H1 (cell line): ENCODE measurements around the gene ZIC5. TPM values are rescaled to one million over a fixed set of nuclear protein-coding genes. Genes with fewer than 3 reads are reported as not detected.
A peak's percentile ranks its signal among the peaks of the same experiment; 100 is the strongest.

Experiments
- CTCF ChIA-PET: fragments of 300-600 bp; sonication (Branson Sonifier 250); formaldehyde crosslinking; loops from one replicate; lab custom pipeline; 2021; ENCODE audit not compliant: partially characterized antibody; lab: Charles Lee
- POLR2A ChIA-PET: fragments of 300-600 bp; sonication (Branson Sonifier 250); formaldehyde crosslinking; loops from one replicate; lab custom pipeline; 2021; ENCODE audit warnings: inconsistent platforms; ENCODE audit not compliant: partially characterized antibody; lab: Charles Lee
- DNase-seq, 2 experiments: peaks; one replicate each; pipeline versions ENCODE4 v3.0.0 to v3.0.0-alpha.2; 2010 to 2022; ENCODE audit warnings: low spot score in 2 of 2, low read depth in 1 of 2, mixed read lengths in 1 of 2
- FAIRE-seq: peaks from 2 replicates; lab custom pipeline; 2011; peaks lifted over from hg19 to GRCh38; lab: Jason Lieb, UNC
- H2AFZ ChIP-seq: 2 replicates; pipeline ENCODE4 v1.8.1; 2012; ENCODE audit warnings: low read length, inconsistent platforms
- H2AK5ac ChIP-seq: 2 replicates; pipeline ENCODE4 v1.6.1; 2013; ENCODE audit warnings: low read depth, low read length
- H2BK120ac ChIP-seq: replicated peaks from 2 replicates; pipeline ENCODE3; 2013; ENCODE audit warnings: low read depth, low read length, inconsistent platforms
- H2BK12ac ChIP-seq: 2 replicates; pipeline ENCODE4 v1.6.1; 2013; ENCODE audit warnings: low read depth, low read length
- H2BK15ac ChIP-seq: 2 replicates; pipeline ENCODE4 v1.6.1; 2013; ENCODE audit warnings: low read length
- H2BK20ac ChIP-seq: 2 replicates; pipeline ENCODE4 v1.6.1; 2013; ENCODE audit warnings: low read length
- H2BK5ac ChIP-seq: 2 replicates; pipeline ENCODE4 v1.6.1; 2013; ENCODE audit warnings: low read depth, low read length
- H3K14ac ChIP-seq: 2 replicates; pipeline ENCODE4 v1.6.1; 2013; ENCODE audit warnings: inconsistent platforms; ENCODE audit not compliant: insufficient read length
- H3K18ac ChIP-seq: 2 replicates; pipeline ENCODE4 v1.6.1; 2013; ENCODE audit warnings: low read length; ENCODE audit errors: extremely low read depth
- H3K23ac ChIP-seq: 2 replicates; pipeline ENCODE4 v1.6.1; 2013; ENCODE audit warnings: inconsistent platforms; ENCODE audit not compliant: insufficient read length
- H3K23me2 ChIP-seq: 2 replicates; pipeline ENCODE4 v1.6.1; 2013; ENCODE audit warnings: low read depth, low read length
- H3K27ac ChIP-seq: 2 replicates; pipeline ENCODE4 v1.6.1; 2011; ENCODE audit warnings: low read depth, low read length, inconsistent platforms
- H3K27me3 ChIP-seq, 4 experiments: replicated peaks in 1 of 4; 1 replicate in 1 of 4; 2 replicates in 3 of 4; pipeline versions ENCODE4 v1.6.1 to v1.8.1; 2011 to 2013; ENCODE audit warnings: low read length in 3 of 4, mild to moderate bottlenecking in 3 of 4, inconsistent platforms in 2 of 4, mixed read lengths in 2 of 4, moderate library complexity in 1 of 4; ENCODE audit not compliant: control insufficient read depth in 3 of 4, insufficient read depth in 3 of 4; ENCODE audit errors: extremely low read depth in 1 of 4
- H3K36me3 ChIP-seq, 4 experiments: 2 replicates each; pipeline versions ENCODE4 v1.6.1 to v1.8.1; 2011 to 2013; ENCODE audit warnings: mild to moderate bottlenecking in 4 of 4, low read length in 3 of 4, moderate library complexity in 2 of 4, control low read depth in 1 of 4, inconsistent platforms in 1 of 4; ENCODE audit not compliant: insufficient read depth in 4 of 4, control insufficient read depth in 2 of 4
- H3K4ac ChIP-seq: replicated peaks from 2 replicates; pipeline ENCODE3; 2013; ENCODE audit warnings: low read length, low read depth, mixed read lengths, inconsistent platforms; ENCODE audit not compliant: insufficient read length
- H3K4me1 ChIP-seq, 4 experiments: replicated peaks in 1 of 4; 1 replicate in 1 of 4; 2 replicates in 3 of 4; pipeline versions ENCODE4 v1.6.1 to v1.8.1; 2011 to 2013; ENCODE audit warnings: low read length in 3 of 4, inconsistent platforms in 2 of 4, mixed read lengths in 1 of 4; ENCODE audit not compliant: insufficient read depth in 4 of 4, control insufficient read depth in 3 of 4
- H3K4me2 ChIP-seq, 2 experiments: 2 replicates each; pipeline versions ENCODE4 v1.6.1 to v1.8.1; 2011 to 2013; ENCODE audit warnings: low read depth in 2 of 2, low read length in 2 of 2, control low read depth in 1 of 2, inconsistent platforms in 1 of 2, mild to moderate bottlenecking in 1 of 2; ENCODE audit not compliant: insufficient read depth in 1 of 2
- H3K4me3 ChIP-seq, 4 experiments: fragments of 200-600, 300-600 bp in 1 of 4; sonication (generic), shearing (Covaris generic), sonication (Bioruptor Twin) in 1 of 4; 2 replicates each; pipeline versions ENCODE4 v1.5.1 to v1.8.1; 2011 to 2016; ENCODE audit warnings: low read length in 4 of 4, low read depth in 3 of 4, control low read depth in 2 of 4, inconsistent platforms in 2 of 4, mild to moderate bottlenecking in 2 of 4, mixed read lengths in 1 of 4, moderate library complexity in 1 of 4; ENCODE audit not compliant: insufficient read depth in 2 of 4; ENCODE audit errors: extremely low read depth in 1 of 4
- H3K56ac ChIP-seq: replicated peaks from 2 replicates; pipeline ENCODE3; 2013; ENCODE audit warnings: low read depth, mild to moderate bottlenecking, mixed read lengths, low read length, inconsistent platforms; ENCODE audit not compliant: insufficient read length
- H3K79me1 ChIP-seq: 2 replicates; pipeline ENCODE4 v1.6.1; 2013; ENCODE audit warnings: low read depth, low read length, control low read depth
- H3K79me2 ChIP-seq, 2 experiments: 2 replicates each; pipeline versions ENCODE4 v1.6.1 to v1.8.1; 2012 to 2013; ENCODE audit warnings: low read length in 2 of 2, mild to moderate bottlenecking in 2 of 2, inconsistent platforms in 1 of 2; ENCODE audit not compliant: insufficient read depth in 2 of 2, control insufficient read depth in 1 of 2
- H3K9ac ChIP-seq, 4 experiments: replicated peaks in 1 of 4; 1 replicate in 1 of 4; 2 replicates in 3 of 4; pipeline versions ENCODE4 v1.6.1 to v1.8.1; 2011 to 2013; ENCODE audit warnings: low read depth in 3 of 4, low read length in 3 of 4, control low read depth in 2 of 4, mild to moderate bottlenecking in 2 of 4, moderate library complexity in 2 of 4, inconsistent platforms in 1 of 4; ENCODE audit errors: extremely low read depth in 1 of 4
- H3K9me3 ChIP-seq, 2 experiments: 2 replicates each; pipeline versions ENCODE4 v1.6.1 to v1.8.1; 2012 to 2013; ENCODE audit warnings: mild to moderate bottlenecking in 2 of 2, moderate library complexity in 2 of 2, control low read depth in 1 of 2, inconsistent platforms in 1 of 2, low read depth in 1 of 2, low read length in 1 of 2, mixed read lengths in 1 of 2; ENCODE audit not compliant: insufficient read depth in 2 of 2
- H4K20me1 ChIP-seq, 2 experiments: replicated peaks in 1 of 2; 2 replicates each; pipeline versions ENCODE3 to v1.8.1; 2011 to 2013; ENCODE audit warnings: inconsistent platforms in 2 of 2, low read length in 2 of 2, mild to moderate bottlenecking in 1 of 2; ENCODE audit not compliant: insufficient read depth in 2 of 2, control insufficient read depth in 1 of 2
- H4K5ac ChIP-seq: 2 replicates; pipeline ENCODE4 v1.6.1; 2013; ENCODE audit warnings: low read length, low read depth, mixed read lengths, inconsistent platforms; ENCODE audit not compliant: insufficient read length
- H4K8ac ChIP-seq: 2 replicates; pipeline ENCODE4 v1.8.0; 2013; ENCODE audit warnings: mild to moderate bottlenecking, moderate library complexity, low read length, inconsistent platforms; ENCODE audit not compliant: insufficient read depth; ENCODE audit errors: extremely low read depth
- H4K91ac ChIP-seq: replicated peaks from 2 replicates; pipeline ENCODE3; 2013; ENCODE audit warnings: low read length, mixed read lengths, inconsistent platforms; ENCODE audit not compliant: insufficient read length
- POLR2AphosphoS5 ChIP-seq: IDR thresholded peaks from 2 replicates; pipeline ENCODE4 v1.6.1; 2011; ENCODE audit warnings: low read depth, low read length
- RNF2 ChIP-seq: fragments of 200-900, 300-1000 bp; sonication (generic); IDR thresholded peaks from 2 replicates; pipeline ENCODE4 v1.7.1; 2016; ENCODE audit warnings: borderline replicate concordance, low read depth, mild to moderate bottlenecking, antibody characterized with exemption, low read length; ENCODE audit not compliant: poor library complexity, severe bottlenecking; ENCODE audit errors: missing control alignments
- WGBS, 2 experiments: shearing (Covaris generic) in 1 of 2; methylation state at CpG; one replicate each; pipeline versions ENCODE4 v1.1.6 to v1.1.7; 2013 to 2015; ENCODE audit warnings: low lambda C conversion rate in 2 of 2, mixed read lengths in 2 of 2, inconsistent platforms in 1 of 2, low coverage in 1 of 2, missing lambda C conversion rate in 1 of 2; ENCODE audit not compliant: insufficient replicate concordance in 2 of 2, insufficient coverage in 1 of 2, insufficient read length in 1 of 2; ENCODE audit errors: extremely low coverage in 1 of 2, missing lambda C conversion rate in 1 of 2; 5-methylcytosine and 5-hydroxymethylcytosine counted together
- polyA plus RNA-seq, 7 experiments: library from polyadenylated mRNA; depleted of rRNA in 3 of 7; stranded (reverse) in 5 of 7; unstranded in 2 of 7; fragments of >200 nt in 5 of 7; fragments of 200-250 nt in 2 of 7; gene quantifications; 1 replicate in 5 of 7; 2 replicates in 1 of 7; 4 replicates in 1 of 7; pipeline versions ENCODE4 v1.2.1 to v1.2.3, GENCODE V29; 2011 to 2013; ENCODE audit warnings: missing spikeins in 2 of 7, mixed read lengths in 2 of 7
- total RNA-seq: library from RNA; stranded (reverse); fragmentation: NEBNext Ultra II Directional; extraction: Animal tissue kit (Norgen Biotek cat#: 25700); gene quantifications from 2 replicates; pipeline ENCODE4 v1.2.1, GENCODE V29; 2021

The ZIC5 gene
- total and polyA plus RNA-seq, 2 of the 8 experiments (the other 6 are each of a cell fraction or from before 2014, with no cell fraction given), result 14.2 to 52.7 TPM

DNA sequence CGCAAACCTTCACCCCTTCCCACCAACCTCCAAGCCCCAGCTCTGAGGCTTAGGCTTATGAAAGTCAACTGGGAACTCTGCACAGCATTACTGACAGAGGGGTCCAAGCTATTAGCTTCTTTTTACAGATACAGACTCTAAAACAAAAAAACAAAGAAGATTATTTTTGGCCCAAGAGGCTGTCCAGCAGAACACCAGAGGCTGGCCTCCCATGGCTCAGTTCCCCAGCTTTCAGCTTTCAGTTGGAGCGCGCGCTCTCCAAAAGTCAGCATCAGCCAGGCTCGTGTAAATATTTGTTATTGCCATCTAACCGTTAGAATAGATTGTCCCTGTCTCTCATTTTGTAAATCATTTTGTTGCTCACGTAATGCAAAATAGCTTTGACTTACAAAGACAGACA, 58.4 kb downstream of the ZIC5 start:
- DNase-seq, result no peak
- H3K18ac ChIP-seq, result peak overlapping the region; percentile 22; the same call in 1 of the 2 replicates
- TF ChIP-seq RNF2 (no peak), POLR2AphosphoS5 (no peak)
- TF ChIP-seq, all 59 proteins: peak for 0
- no peaks in the 10 kb centered on the region for H4K20me1 ChIP-seq
- no peak overlapping the region for H3K4me2 ChIP-seq
- ChIA-PET CTCF (interaction anchor here (0.6 to 6.1 kb wide), 14 partner anchors 14 to 747 kb away, joined by 3 to 93 read pairs (median 4); no protein-coding TSS in a partner anchor), POLR2A (interaction anchor here (1.0 to 1.7 kb wide), 2 partner anchors 48 to 54 kb away, joined by 3 to 4 read pairs; no protein-coding TSS in a partner anchor)
- H3K4me1 ChIP-seq, result peaks cover 1 to 4% (median 2%) of the 10 kb centered on the region in 4 experiments; a peak in 5 of 7 replicates
- no peak overlapping the region for H4K91ac ChIP-seq
- H2BK12ac ChIP-seq, result no peak overlapping the region; the same call in 1 of the 2 replicates
- H3K14ac ChIP-seq, result no peak overlapping the region
- no peak overlapping the region for H3K4ac ChIP-seq
- H3K9me3 ChIP-seq, result no peaks in the 10 kb centered on the region
- H3K27me3 ChIP-seq, result no peaks in the 10 kb centered on the region
- H3K23me2 ChIP-seq, result no peaks in the 10 kb centered on the region
- H2AFZ ChIP-seq, result no peak overlapping the region
- no peak overlapping the region for H3K4me3 ChIP-seq
- no peak for FAIRE-seq
- H3K79me2 ChIP-seq, result no peaks in the 10 kb centered on the region
- no peak overlapping the region for H3K56ac ChIP-seq
- H2AK5ac ChIP-seq, result no peak overlapping the region
- H4K8ac ChIP-seq, result no peak overlapping the region
- H3K79me1 ChIP-seq, result no peaks in the 10 kb centered on the region
- no peak overlapping the region for H3K9ac ChIP-seq
- no peak overlapping the region for H2BK5ac ChIP-seq
- no peak overlapping the region for H2BK15ac ChIP-seq
- no peak overlapping the region for H2BK120ac ChIP-seq
- 86% methylated on average over 7 of the region's 7 CpGs; no CpG with 5 or more reads in 1 of the 2 experiments for WGBS, 2 experiments
- no peak overlapping the region for H3K23ac ChIP-seq
- no peak overlapping the region for H3K27ac ChIP-seq
- no peak overlapping the region for H4K5ac ChIP-seq
- H3K36me3 ChIP-seq, result no peaks in the 10 kb centered on the region
- peak overlapping the region; percentile 2; the same call in 1 of the 2 replicates for H2BK20ac ChIP-seq

Other genes starting within 250 kb of the ZIC5 start
- 372 and 429 TPM in 2 replicates for gene ZIC2, start 10.0 kb upstream of the ZIC5 start, total RNA-seq
- 53.2 and 67.1 TPM in 2 replicates for gene ZIC2, start 10.0 kb upstream of the ZIC5 start, polyA plus RNA-seq (2011; rRNA removed)
- 49.8 and 54.4 TPM in 2 replicates for gene PCCA, start 117.3 kb upstream of the ZIC5 start, total RNA-seq
- 15.2 and 18.4 TPM in 2 replicates for gene PCCA, start 117.3 kb upstream of the ZIC5 start, polyA plus RNA-seq (2011; rRNA removed)